PFSK-1 (cell line): ENCODE data around the gene CTAGE1.

Source experiments
- FOXP2 ChIP-seq: optimal IDR thresholded peaks from 2 replicates; pipeline ENCODE3; 2011; ENCODE audit warnings: borderline replicate concordance, control low read depth, inconsistent platforms; ENCODE audit not compliant: insufficient read depth; ENCODE audit errors: extremely low read length, extremely low read depth
- POLR2AphosphoS5 ChIP-seq: IDR thresholded peaks from 2 replicates; pipeline ENCODE4 v1.6.1; 2012; ENCODE audit warnings: low read depth, mild to moderate bottlenecking, control low read depth, low read length, moderate library complexity
- REST ChIP-seq, 2 experiments: IDR thresholded peaks; 2 replicates each; pipeline versions ENCODE4 v1.6.1 to v1.8.0; 2011 to 2012; ENCODE audit warnings: low read depth in 2 of 2, low read length in 2 of 2, control low read depth in 1 of 2, inconsistent platforms in 1 of 2, mild to moderate bottlenecking in 1 of 2, moderate library complexity in 1 of 2; ENCODE audit not compliant: insufficient read depth in 1 of 2
- SIN3A ChIP-seq: IDR thresholded peaks from 2 replicates; pipeline ENCODE4 v1.6.1; 2012; ENCODE audit warnings: mild to moderate bottlenecking, low read length, moderate library complexity, borderline replicate concordance; ENCODE audit not compliant: insufficient read depth
- TAF1 ChIP-seq: IDR thresholded peaks from 2 replicates; pipeline ENCODE4 v1.6.1; 2012; ENCODE audit warnings: low read length, control low read depth, borderline replicate concordance; ENCODE audit not compliant: insufficient read depth

CTAGE1 gene

DNA sequence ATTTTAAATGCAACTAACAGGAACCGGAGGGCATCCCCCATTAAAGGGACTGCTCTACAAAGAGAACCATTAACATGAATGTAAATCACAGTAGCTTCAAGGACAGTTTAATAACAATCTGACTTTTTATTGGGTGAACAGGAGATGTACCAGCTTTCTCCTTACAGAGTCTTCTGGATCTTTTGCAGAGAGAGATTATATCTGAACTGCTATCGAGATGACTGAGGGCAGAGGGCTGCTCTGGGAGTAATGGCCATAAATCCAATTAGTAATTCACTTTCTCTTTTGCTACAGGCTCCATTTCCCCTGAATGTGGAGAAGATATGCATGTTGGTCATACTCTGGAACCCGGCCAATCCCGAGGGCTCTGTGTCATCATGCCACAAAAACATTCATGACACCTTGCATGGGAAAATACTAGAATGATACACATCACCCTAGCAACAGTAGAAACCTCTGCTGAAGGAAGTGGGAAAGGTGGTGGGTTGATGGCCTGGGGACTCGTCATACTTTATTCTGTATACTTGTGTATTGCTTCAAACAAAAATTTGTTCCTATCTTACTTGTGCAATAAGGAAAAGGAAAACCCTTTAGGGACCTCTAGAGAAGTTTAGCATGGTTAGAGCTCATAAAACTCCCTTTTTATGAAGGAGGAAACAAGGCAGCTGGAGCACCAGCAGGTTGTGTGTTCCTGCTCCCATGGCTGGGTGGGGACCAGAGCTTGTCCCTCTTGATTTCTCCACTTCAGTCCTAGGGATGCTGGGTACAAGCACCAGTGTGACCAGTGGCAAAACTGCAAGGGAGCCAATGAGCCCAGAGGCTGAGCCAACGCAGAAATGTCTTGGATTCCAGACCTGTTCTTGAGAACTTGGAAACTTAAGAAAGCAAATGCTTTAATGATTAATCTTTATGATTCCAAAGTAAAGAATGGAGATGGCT is 26.0 kb downstream of the CTAGE1 start:
- no peak for TF ChIP-seq TAF1
- TF ChIP-seq POLR2AphosphoS5, result no peak
- TF ChIP-seq FOXP2, result no peak
- TF ChIP-seq SIN3A, result no peak
- TF ChIP-seq REST (IDR thresholded peaks at IDR 0.05; ENCODE audit: insufficient read depth in 1 of 2, low read depth in 2 of 2, low read length in 2 of 2), result no peak

DNA sequence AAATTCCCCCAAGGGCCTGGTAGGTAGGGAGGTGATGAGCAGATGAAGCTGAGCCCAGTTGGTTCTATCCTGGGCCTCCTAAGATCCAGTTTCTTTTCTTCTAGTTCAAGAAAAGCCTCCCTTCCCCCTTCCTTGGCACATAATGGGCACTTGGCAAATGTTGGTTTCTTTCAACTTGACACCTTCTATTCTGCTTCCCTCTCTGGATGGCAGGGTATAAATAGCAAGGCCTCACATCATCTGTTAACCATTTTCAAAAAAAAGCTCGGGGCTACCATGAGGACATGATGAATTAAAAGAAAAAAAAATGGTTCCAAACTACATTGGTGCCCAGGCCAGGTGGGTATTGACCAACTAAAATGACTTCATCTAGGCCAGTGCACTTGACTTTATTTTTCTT is 29.9 kb downstream of the CTAGE1 start:
- TF ChIP-seq POLR2AphosphoS5, result no peak
- no peak for TF ChIP-seq TAF1
- no peak for TF ChIP-seq SIN3A
- TF ChIP-seq FOXP2, result no peak
- no peak for TF ChIP-seq REST (IDR thresholded peaks at IDR 0.05; ENCODE audit: insufficient read depth in 1 of 2, low read depth in 2 of 2, low read length in 2 of 2)

GRCh38 chr18:22387364-22387763 is 30.4 kb downstream of the CTAGE1 start:
- TF ChIP-seq FOXP2 (no peak), POLR2AphosphoS5 (no peak), SIN3A (no peak), TAF1 (no peak), REST (IDR thresholded peaks at IDR 0.05; ENCODE audit: insufficient read depth in 1 of 2, low read depth in 2 of 2, low read length in 2 of 2) (no peak)

- TF ChIP-seq REST (IDR thresholded peaks at IDR 0.05; ENCODE audit: insufficient read depth in 1 of 2, low read depth in 2 of 2, low read length in 2 of 2) (no peak), TAF1 (no peak), FOXP2 (no peak), SIN3A (no peak), POLR2AphosphoS5 (no peak)
Measured at GRCh38 chr18:22385718-22386117, 32.0 kb downstream of the CTAGE1 start.
